Measurements from ENCODE around the gene POLG2.

POLG2 gene

GRCh38 chr17:64515419-64515818 is 18.6 kb upstream of the POLG2 start:
- Mint-ChIP-seq H3K27ac (peak overlapping the region in 1 of 2 donors; percentile 93), H3K27me3 (no peaks in the 10 kb centered on the region), H3K4me3 (no peak overlapping the region), H3K4me1 (peaks cover 14% of the 10 kb centered on the region), H3K9me3 (no peaks in the 10 kb centered on the region)
- ATAC-seq, result no peak
- DNase-seq, result no peak

- Mint-ChIP-seq H3K27ac (no peak overlapping the region), H3K4me1 (peaks cover 32% of the 10 kb centered on the region), H3K27me3 (no peaks in the 10 kb centered on the region), H3K9me3 (no peaks in the 10 kb centered on the region), H3K4me3 (peak overlapping the region in 1 of 2 donors; percentile 63)
- DNase-seq, result no peak
- ATAC-seq, result no peak
These were observed 12.3 kb upstream of the POLG2 start for GRCh38 chr17:64509179-64509578.

GRCh38 chr17:64508683-64509082 is 11.8 kb upstream of the POLG2 start:
- H3K27ac Mint-ChIP-seq, result no peak overlapping the region
- peak overlapping the region; percentile 94 to 97 for H3K4me3 Mint-ChIP-seq
- peaks cover 37% of the 10 kb centered on the region for H3K4me1 Mint-ChIP-seq
- no peak for DNase-seq
- ATAC-seq, result no peak
- H3K27me3 Mint-ChIP-seq, result no peaks in the 10 kb centered on the region
- H3K9me3 Mint-ChIP-seq, result no peaks in the 10 kb centered on the region

GRCh38 chr17:64507413-64507782 is 10.5 kb upstream of the POLG2 start:
- Mint-ChIP-seq H3K4me3 (peak overlapping the region; percentile 94 to 97), H3K27ac (peak overlapping the region; percentile 100), H3K4me1 (peaks cover 50% of the 10 kb centered on the region), H3K27me3 (no peaks in the 10 kb centered on the region), H3K9me3 (no peaks in the 10 kb centered on the region)
- DNase-seq (peak in 1 of 2 donors; percentile 46), ATAC-seq (peak; percentile 36)

- H3K4me3 Mint-ChIP-seq, result peak within 1 kb of the TSS; percentile 94 to 97
These were observed 9.9 kb upstream of the POLG2 start, which contains the start of gene CEP95 for GRCh38 chr17:64506576-64507412. Gene CEP95, plus strand, starts transcription at chr17:64506977. Its CDS starts 121 bp downstream, at chr17:64507098.

GRCh38 chr17:64506201-64506575 is 9.3 kb upstream of the POLG2 start, which contains the start of gene DDX5:
Gene DDX5, minus strand, starts transcription at chr17:64506289. Its CDS starts 170 bp downstream, at chr17:64506119.
- DNase-seq (peak; percentile 98 to 99), ATAC-seq (peak; percentile 77)
- H3K27me3 Mint-ChIP-seq, result no peaks in the 10 kb centered on the region
- H3K4me1 Mint-ChIP-seq, result peaks cover 62% of the 10 kb centered on the region
- H3K4me3 Mint-ChIP-seq, result peak within 1 kb of the TSS; percentile 94 to 97
- no peaks in the 10 kb centered on the region for H3K9me3 Mint-ChIP-seq
- H3K27ac Mint-ChIP-seq, result peak within 1 kb of the TSS; percentile 100

More at GRCh38 chr17:64506576-64507412, 9.9 kb upstream of the POLG2 start, which contains the start of gene CEP95:
- peak; percentile 98 for DNase-seq
- Mint-ChIP-seq H3K9me3 (no peaks in the 10 kb centered on the region), H3K4me1 (peaks cover 56% of the 10 kb centered on the region), H3K27ac (peak within 1 kb of the TSS; percentile 100), H3K27me3 (no peaks in the 10 kb centered on the region)
- ATAC-seq, result peak; percentile 68

- peak overlapping the region; percentile 94 to 97 for H3K4me3 Mint-ChIP-seq
- H3K27me3 Mint-ChIP-seq, result no peaks in the 10 kb centered on the region
- H3K4me1 Mint-ChIP-seq, result peaks cover 69% of the 10 kb centered on the region
- DNase-seq (peak; percentile 83 to 89), ATAC-seq (peak; percentile 33)
- no peaks in the 10 kb centered on the region for H3K9me3 Mint-ChIP-seq
- peak overlapping the region; percentile 100 for H3K27ac Mint-ChIP-seq
These were observed 8.7 kb upstream of the POLG2 start for GRCh38 chr17:64505340-64506200.

GRCh38 chr17:64504769-64505339 is 8.0 kb upstream of the POLG2 start:
- Mint-ChIP-seq H3K4me3 (peak overlapping the region; percentile 94 to 97), H3K27ac (peak overlapping the region; percentile 100), H3K27me3 (no peaks in the 10 kb centered on the region), H3K9me3 (no peaks in the 10 kb centered on the region), H3K4me1 (peaks cover 76% of the 10 kb centered on the region)
- ATAC-seq, result peak; percentile 39
- no peak for DNase-seq

GRCh38 chr17:64503821-64504768 is 7.2 kb upstream of the POLG2 start:
- no peak for ATAC-seq
- H3K4me3 Mint-ChIP-seq, result peak overlapping the region; percentile 94 to 97

GRCh38 chr17:64503341-64503740 is 6.5 kb upstream of the POLG2 start:
- ATAC-seq (no peak), DNase-seq (no peak)
- Mint-ChIP-seq H3K4me3 (peak overlapping the region in 1 of 2 donors; percentile 21), H3K27ac (peak overlapping the region; percentile 100), H3K27me3 (no peaks in the 10 kb centered on the region), H3K9me3 (no peaks in the 10 kb centered on the region), H3K4me1 (peaks cover 82% of the 10 kb centered on the region)

More at GRCh38 chr17:64503821-64504768, 7.2 kb upstream of the POLG2 start:
- Mint-ChIP-seq H3K27ac (peak overlapping the region; percentile 100), H3K27me3 (no peaks in the 10 kb centered on the region), H3K4me1 (peaks cover 82% of the 10 kb centered on the region), H3K9me3 (no peaks in the 10 kb centered on the region)
- no peak for DNase-seq

- H3K27ac Mint-ChIP-seq, result peak overlapping the region; percentile 48 to 100
- no peaks in the 10 kb centered on the region for H3K27me3 Mint-ChIP-seq
- peaks cover 85% of the 10 kb centered on the region for H3K4me1 Mint-ChIP-seq
- no peak for DNase-seq
- H3K4me3 Mint-ChIP-seq, result peak overlapping the region in 1 of 2 donors; percentile 21
- ATAC-seq, result no peak
- no peaks in the 10 kb centered on the region for H3K9me3 Mint-ChIP-seq
These were observed 6.0 kb upstream of the POLG2 start for GRCh38 chr17:64502809-64503208.

GRCh38 chr17:64502021-64502420 is 5.2 kb upstream of the POLG2 start:
- H3K4me1 Mint-ChIP-seq, result peaks cover 93% of the 10 kb centered on the region
- DNase-seq (no peak), ATAC-seq (no peak)
- H3K27me3 Mint-ChIP-seq, result no peaks in the 10 kb centered on the region
- peak overlapping the region; percentile 3 to 63 for H3K4me3 Mint-ChIP-seq
- no peaks in the 10 kb centered on the region for H3K9me3 Mint-ChIP-seq
- peak overlapping the region in 1 of 2 donors; percentile 100 for H3K27ac Mint-ChIP-seq

GRCh38 chr17:64500862-64501765 is 4.3 kb upstream of the POLG2 start:
- DNase-seq, result peak in 1 of 2 donors; percentile 47
- ATAC-seq, result no peak
- Mint-ChIP-seq H3K4me1 (peaks cover 100% of the 10 kb centered on the region), H3K9me3 (no peaks in the 10 kb centered on the region), H3K27ac (peak overlapping the region in 1 of 2 donors; percentile 100), H3K4me3 (peak overlapping the region in 1 of 2 donors; percentile 63), H3K27me3 (no peaks in the 10 kb centered on the region)

All from stimulated activated naive CD8-positive, alpha-beta T cell treated with anti-CD3 and anti-CD28 coated beads, Interleukin-15, amount 100 ng/mL, for 72 hours (primary cell).